ENCODE data around the gene RASAL2.
"Not testable (repeated sequence)": the region's sequence is repeated elsewhere in the genome, so short reads cannot be mapped to it uniquely, and the experiment has no call there.

Gene RASAL2

GRCh38 chr1:178072326-178072725 lies 21.6 kb upstream of the RASAL2 start:
- no peak for DNase-seq

GRCh38 chr1:178075333-178075732 lies 18.6 kb upstream of the RASAL2 start:
- DNase-seq: no peak

GRCh38 chr1:178076607-178077006 lies 17.3 kb upstream of the RASAL2 start:
- no peak for DNase-seq

GRCh38 chr1:178077917-178078316 lies 16.0 kb upstream of the RASAL2 start:
- DNase-seq: no peak

GRCh38 chr1:178086294-178086693 lies 7.6 kb upstream of the RASAL2 start:
- DNase-seq: no peak

- no peak for DNase-seq
Measured at GRCh38 chr1:178086766-178087165, 7.1 kb upstream of the RASAL2 start.

GRCh38 chr1:178088651-178089050 lies 5.3 kb upstream of the RASAL2 start:
- DNase-seq: no peak

- not testable (repeated sequence) for DNase-seq
Measured at GRCh38 chr1:178091454-178091853, 2.5 kb upstream of the RASAL2 start.

GRCh38 chr1:178091986-178092745 lies 1.7 kb upstream of the RASAL2 start:
- DNase-seq: no peak

GRCh38 chr1:178092878-178093493 lies 918 bp upstream of the RASAL2 start:
- DNase-seq: no peak

- DNase-seq: peak; percentile 94
Measured at GRCh38 chr1:178093494-178093950, 382 bp upstream of the RASAL2 start.

- no peak for DNase-seq
Measured at GRCh38 chr1:178094739-178095645, 1.1 kb downstream of the RASAL2 start.

- no peak for DNase-seq
Measured at GRCh38 chr1:178096421-178096820, 2.5 kb downstream of the RASAL2 start.

GRCh38 chr1:178098262-178098661 lies 4.4 kb downstream of the RASAL2 start:
- no peak for DNase-seq

GRCh38 chr1:178101266-178101630 lies 7.3 kb downstream of the RASAL2 start:
- no peak for DNase-seq

GRCh38 chr1:178101654-178102053 lies 7.8 kb downstream of the RASAL2 start:
- DNase-seq: no peak

GRCh38 chr1:178102218-178102617 lies 8.3 kb downstream of the RASAL2 start:
- no peak for DNase-seq

GRCh38 chr1:178107823-178108222 lies 13.9 kb downstream of the RASAL2 start:
- DNase-seq: no peak

- no peak for DNase-seq
Measured at GRCh38 chr1:178109348-178110143, 15.6 kb downstream of the RASAL2 start.

GRCh38 chr1:178115260-178115659 lies 21.4 kb downstream of the RASAL2 start:
- no peak for DNase-seq

- no peak for DNase-seq
Measured at GRCh38 chr1:178118524-178118923, 24.6 kb downstream of the RASAL2 start.

- no peak for DNase-seq
Measured at GRCh38 chr1:178119628-178120027, 25.7 kb downstream of the RASAL2 start.

- DNase-seq: no peak
Measured at GRCh38 chr1:178120088-178120487, 26.2 kb downstream of the RASAL2 start.

Data from DMS153 (cell line).